ENCODE results near the gene LDB1. TPM values are rescaled to one million over a fixed set of nuclear protein-coding genes. Genes with fewer than 3 reads are reported as not detected.

Gene LDB1
- total RNA-seq, 1 experiment from 2014 or later, result 100 TPM

- Mint-ChIP-seq H3K4me3 (peak overlapping the region; percentile 83), H3K36me3 (no peaks in the 10 kb centered on the region), H3K27me3 (ENCODE audit: low read depth) (no peaks in the 10 kb centered on the region), H3K27ac (peak overlapping the region; percentile 96), H3K9me3 (no peaks in the 10 kb centered on the region), H3K4me1 (peaks cover 68% of the 10 kb centered on the region)
- POLR2A ChIA-PET, result interaction anchor here (0.5 kb wide), 1 partner anchor 10 kb away, joined by 3 read pairs; no protein-coding TSS in a partner anchor
- CTCF ChIA-PET, result interaction anchor here (0.7 to 1.7 kb wide), 8 partner anchors 14 to 313 kb away, joined by 3 to 13 read pairs (median 5); partner anchors contain the start of genes CUEDC2, NOLC1 and PPRC1
- DNase-seq (ENCODE audit: low spot score) (no peak), ATAC-seq (no peak)
- TF ChIP-seq, protein P1, sequence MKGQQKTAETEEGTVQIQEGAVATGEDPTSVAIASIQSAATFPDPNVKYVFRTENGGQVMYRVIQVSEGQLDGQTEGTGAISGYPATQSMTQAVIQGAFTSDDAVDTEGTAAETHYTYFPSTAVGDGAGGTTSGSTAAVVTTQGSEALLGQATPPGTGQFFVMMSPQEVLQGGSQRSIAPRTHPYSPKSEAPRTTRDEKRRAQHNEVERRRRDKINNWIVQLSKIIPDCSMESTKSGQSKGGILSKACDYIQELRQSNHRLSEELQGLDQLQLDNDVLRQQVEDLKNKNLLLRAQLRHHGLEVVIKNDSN (CRISPR knock-in tag; IDR thresholded peaks at IDR 0.05), result peak; percentile 74; the same call in 1 of the 2 replicates
- TF ChIP-seq, protein P2, sequence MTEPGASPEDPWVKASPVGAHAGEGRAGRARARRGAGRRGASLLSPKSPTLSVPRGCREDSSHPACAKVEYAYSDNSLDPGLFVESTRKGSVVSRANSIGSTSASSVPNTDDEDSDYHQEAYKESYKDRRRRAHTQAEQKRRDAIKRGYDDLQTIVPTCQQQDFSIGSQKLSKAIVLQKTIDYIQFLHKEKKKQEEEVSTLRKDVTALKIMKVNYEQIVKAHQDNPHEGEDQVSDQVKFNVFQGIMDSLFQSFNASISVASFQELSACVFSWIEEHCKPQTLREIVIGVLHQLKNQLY (CRISPR knock-in tag; IDR thresholded peaks at IDR 0.05), result no peak
- TF ChIP-seq, protein P3, sequence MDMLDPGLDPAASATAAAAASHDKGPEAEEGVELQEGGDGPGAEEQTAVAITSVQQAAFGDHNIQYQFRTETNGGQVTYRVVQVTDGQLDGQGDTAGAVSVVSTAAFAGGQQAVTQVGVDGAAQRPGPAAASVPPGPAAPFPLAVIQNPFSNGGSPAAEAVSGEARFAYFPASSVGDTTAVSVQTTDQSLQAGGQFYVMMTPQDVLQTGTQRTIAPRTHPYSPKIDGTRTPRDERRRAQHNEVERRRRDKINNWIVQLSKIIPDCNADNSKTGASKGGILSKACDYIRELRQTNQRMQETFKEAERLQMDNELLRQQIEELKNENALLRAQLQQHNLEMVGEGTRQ (CRISPR knock-in tag; IDR thresholded peaks at IDR 0.05), result peak; percentile 81
These were observed 1.3 kb downstream of the LDB1 start for GRCh38 chr10:102118867-102119266.

- POLR2A ChIA-PET, result no interaction called here
- TF ChIP-seq ZNF317 (CRISPR knock-in tag; IDR thresholded peaks at IDR 0.05; ENCODE audit: borderline replicate concordance, low read depth) (no peak), CDX4 (CRISPR knock-in tag; IDR thresholded peaks at IDR 0.05; ENCODE audit: borderline replicate concordance) (no peak), GTF2I (CRISPR knock-in tag; conservative IDR thresholded peaks at IDR 0.05) (no peak), ZNF671 (CRISPR knock-in tag; IDR thresholded peaks at IDR 0.05) (no peak), ZBTB43 (CRISPR knock-in tag; IDR thresholded peaks at IDR 0.05) (peak; percentile 64; the same call in 1 of the 2 replicates), CBFB (CRISPR knock-in tag; IDR thresholded peaks at IDR 0.05; ENCODE audit: low read depth) (no peak; the same call in 1 of the 2 replicates), ZBTB21 (CRISPR knock-in tag; IDR thresholded peaks at IDR 0.05; ENCODE audit: borderline replicate concordance) (peak; percentile 38; the same call in 1 of the 2 replicates), NR3C1 (CRISPR knock-in tag; conservative IDR thresholded peaks at IDR 0.05; ENCODE audit: low read depth) (no peak), MAX (CRISPR knock-in tag; IDR thresholded peaks at IDR 0.05) (peak; percentile 76), NR2C2 (CRISPR knock-in tag; IDR thresholded peaks at IDR 0.05) (no peak), ZNF138 (CRISPR knock-in tag; conservative IDR thresholded peaks at IDR 0.05) (no peak), EMX1 (CRISPR knock-in tag; IDR thresholded peaks at IDR 0.05) (no peak), FOXP1 (CRISPR knock-in tag; IDR thresholded peaks at IDR 0.05; ENCODE audit: borderline replicate concordance) (peak; percentile 65), ZNF232 (CRISPR knock-in tag; IDR thresholded peaks at IDR 0.05) (peak; percentile 59; the same call in 1 of the 2 replicates), NFATC4 (CRISPR knock-in tag; IDR thresholded peaks at IDR 0.05) (no peak), ZNF281 (CRISPR knock-in tag; IDR thresholded peaks at IDR 0.05) (no peak), FOXK1 (CRISPR knock-in tag; IDR thresholded peaks at IDR 0.05) (0 out of 2 replicates have a peak, but pooled peaks have one; percentile 9), TCF7 (CRISPR knock-in tag; IDR thresholded peaks at IDR 0.05; ENCODE audit: low read depth) (no peak), ZNF423 (CRISPR knock-in tag; IDR thresholded peaks at IDR 0.05) (peak; percentile 99), TP53 (CRISPR knock-in tag; IDR thresholded peaks at IDR 0.05) (0 out of 2 replicates have a peak, but pooled peaks have one; percentile 23), TEAD4 (CRISPR knock-in tag; IDR thresholded peaks at IDR 0.05) (no peak), NFE2L1 (CRISPR knock-in tag; IDR thresholded peaks at IDR 0.05) (0 out of 2 replicates have a peak, but pooled peaks have one; percentile 35), SP1 (CRISPR knock-in tag; conservative IDR thresholded peaks at IDR 0.05) (peak; percentile 74), GABPB1 (CRISPR knock-in tag; IDR thresholded peaks at IDR 0.05) (no peak), IRF2 (CRISPR knock-in tag; IDR thresholded peaks at IDR 0.05; ENCODE audit: borderline replicate concordance, low read depth) (no peak)
These were observed 2.6 kb downstream of the LDB1 start for GRCh38 chr10:102117391-102118159.

More at GRCh38 chr10:102117391-102118159, 2.6 kb downstream of the LDB1 start:
- peak; percentile 1 for ATAC-seq
- Mint-ChIP-seq H3K27me3 (ENCODE audit: low read depth) (no peaks in the 10 kb centered on the region), H3K9me3 (no peaks in the 10 kb centered on the region), H3K36me3 (no peaks in the 10 kb centered on the region), H3K4me1 (peaks cover 72% of the 10 kb centered on the region), H3K4me3 (peak overlapping the region; percentile 83), H3K27ac (peak overlapping the region; percentile 96)
- CTCF ChIA-PET, result interaction anchor here (0.6 to 1.7 kb wide), 6 partner anchors 17 to 277 kb away, joined by 3 to 9 read pairs (median 4); partner anchors contain the start of gene KCNIP2
- peak; percentile 49 for DNase-seq (ENCODE audit: low spot score)

All from WTC11 (cell line).